HG02970 (cell line): ENCODE measurements around the gene LIMK1.
"Not testable (repeated sequence)": the region's sequence is repeated elsewhere in the genome, so short reads cannot be mapped to it uniquely, and the experiment has no call there.

ENCODE experiments used
- ATAC-seq: cut with Tn5 transposase; IDR thresholded peaks from one replicate; pipeline ENCODE4 v1.9.1; 2021; ENCODE audit warnings: mild to moderate bottlenecking, moderate library complexity, moderate number of reproducible peaks; ENCODE audit not compliant: unreplicated experiment, low FRiP score

Gene LIMK1

DNA sequence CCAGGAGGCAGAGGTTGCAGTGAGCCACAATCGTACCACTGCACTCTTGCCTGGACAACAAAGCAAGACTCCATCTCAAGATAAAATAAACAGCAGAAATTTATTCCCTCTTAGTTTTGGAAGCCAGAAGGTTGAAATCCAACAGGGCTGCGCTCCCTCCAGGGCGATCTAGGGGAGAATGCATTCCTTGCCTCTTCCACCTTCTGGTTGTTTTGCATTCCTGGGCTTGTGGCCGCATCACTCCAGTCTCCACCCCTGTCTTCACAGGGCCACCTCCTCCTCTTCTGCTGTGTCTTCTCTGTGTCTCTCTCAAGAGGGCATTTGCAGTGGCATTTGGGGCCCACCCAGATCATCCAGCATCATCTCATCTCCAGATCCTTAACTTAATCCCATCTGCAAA, 36.2 kb downstream of the LIMK1 start:
- no peak for ATAC-seq

GRCh38 chr7:74121401-74122249, 38.0 kb downstream of the LIMK1 start:
- no peak for ATAC-seq

DNA sequence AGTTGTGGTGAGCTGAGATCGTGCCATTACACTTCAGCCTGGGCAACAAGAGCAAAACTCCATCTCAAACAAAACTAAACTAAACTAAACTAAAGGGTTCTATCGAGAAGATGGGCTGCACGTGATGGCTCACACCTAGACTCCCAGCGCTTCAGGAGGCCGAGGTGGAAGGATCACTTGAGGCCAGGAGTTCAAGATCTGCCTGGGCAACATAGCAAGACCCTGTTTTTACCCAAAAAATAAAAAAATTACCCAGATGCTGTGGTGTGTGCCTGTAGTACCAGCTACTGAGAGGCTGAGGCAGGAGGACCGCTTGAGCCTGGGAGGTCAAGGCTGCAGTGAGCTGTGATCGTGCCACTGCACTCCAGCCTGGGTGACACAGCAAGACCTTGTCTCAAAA, 40.3 kb downstream of the LIMK1 start:
- not testable (repeated sequence) for ATAC-seq

GRCh38 chr7:74126220-74126880, 42.7 kb downstream of the LIMK1 start:
- ATAC-seq = no peak

GRCh38 chr7:74129887-74130286, 46.3 kb downstream of the LIMK1 start:
- no peak for ATAC-seq

DNA sequence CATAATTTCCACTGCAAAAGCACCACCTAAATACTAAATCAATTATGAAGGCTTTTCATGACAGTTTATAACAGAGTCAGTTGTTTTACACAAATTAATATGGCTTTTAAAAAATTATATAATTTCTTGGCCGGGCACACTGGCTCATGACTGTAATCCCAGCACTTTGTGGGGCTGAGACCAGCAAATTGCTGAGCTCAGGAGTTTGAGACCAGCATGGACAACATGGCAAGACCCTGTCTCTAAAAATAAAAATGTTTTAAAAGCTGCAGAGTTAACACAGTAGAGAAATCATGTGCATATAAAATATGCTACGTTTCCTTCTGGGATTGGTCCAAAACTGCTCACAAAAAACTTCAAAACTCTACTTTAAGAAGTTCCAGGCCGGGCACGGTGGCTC, 46.9 kb downstream of the LIMK1 start:
- ATAC-seq = no peak

DNA sequence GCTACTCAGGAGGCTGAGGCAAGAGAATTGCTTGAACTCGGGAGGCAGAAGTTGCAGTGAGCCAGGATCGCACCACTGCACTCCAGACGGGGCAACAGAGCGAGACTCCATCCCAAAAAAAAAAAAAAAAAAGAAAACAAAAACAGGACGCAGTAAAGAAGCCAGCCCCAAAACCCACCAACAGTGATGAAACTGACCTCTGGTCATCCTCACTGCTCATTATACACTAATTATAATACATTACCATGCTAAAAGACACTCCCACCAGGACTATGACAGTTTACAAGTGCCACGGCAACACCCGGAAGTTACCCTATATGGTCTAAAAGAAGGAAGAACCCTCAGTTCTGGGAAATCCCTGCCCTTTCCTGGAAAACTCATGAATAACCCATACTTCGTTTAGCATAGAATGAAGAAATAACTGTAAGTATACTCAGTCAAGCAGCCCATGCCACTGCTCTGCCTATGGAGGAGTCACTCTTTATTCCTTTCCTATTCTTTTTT, 50.6 kb downstream of the LIMK1 start:
- no peak for ATAC-seq

DNA sequence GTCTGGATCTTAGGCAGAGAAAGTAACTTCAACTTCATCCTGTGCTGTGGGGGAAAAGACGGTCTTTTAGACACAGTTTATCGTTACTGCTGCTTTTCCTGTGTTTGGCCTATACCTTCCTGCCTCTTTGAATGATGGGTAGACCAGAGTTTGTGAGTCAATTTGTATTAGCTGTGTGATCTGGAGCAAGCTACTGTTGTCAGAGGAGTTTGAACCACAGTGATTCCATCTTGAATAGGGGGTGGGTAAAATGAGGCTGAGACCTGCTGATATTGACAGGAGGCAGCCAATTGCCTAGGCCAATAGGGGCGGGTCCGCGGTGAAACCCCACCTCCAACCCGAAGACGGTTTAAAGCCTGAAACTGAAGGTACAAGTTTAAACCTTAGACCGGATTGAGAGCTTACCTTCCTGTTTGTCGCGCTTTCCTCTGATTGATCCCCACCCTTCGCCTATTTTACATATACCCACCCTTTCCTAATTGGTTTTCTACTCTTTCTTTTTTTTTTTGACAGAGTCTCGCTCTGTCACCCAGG, 54.8 kb downstream of the LIMK1 start:
- ATAC-seq = no peak

GRCh38 chr7:74138945-74139843, 55.6 kb downstream of the LIMK1 start:
- ATAC-seq = no peak

DNA sequence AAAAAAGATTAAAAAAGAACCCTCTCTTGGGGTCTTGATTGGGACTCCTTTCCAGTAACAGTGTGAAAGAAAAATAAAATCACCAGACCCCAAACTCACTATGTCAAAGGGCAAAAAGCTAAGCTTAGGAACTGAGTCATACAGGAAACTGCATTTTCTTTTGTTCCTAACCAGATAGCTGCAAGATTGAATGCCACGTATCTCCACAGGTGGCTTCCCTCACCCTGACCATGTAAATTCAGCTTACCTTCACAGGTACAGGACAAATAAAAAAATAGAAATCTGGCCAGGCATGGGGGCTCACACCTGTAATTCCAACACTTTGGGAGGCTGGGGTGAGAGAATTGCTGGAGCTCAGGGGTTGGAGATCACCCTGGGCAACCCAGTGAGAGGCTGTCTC, 58.1 kb downstream of the LIMK1 start:
- no peak for ATAC-seq

DNA sequence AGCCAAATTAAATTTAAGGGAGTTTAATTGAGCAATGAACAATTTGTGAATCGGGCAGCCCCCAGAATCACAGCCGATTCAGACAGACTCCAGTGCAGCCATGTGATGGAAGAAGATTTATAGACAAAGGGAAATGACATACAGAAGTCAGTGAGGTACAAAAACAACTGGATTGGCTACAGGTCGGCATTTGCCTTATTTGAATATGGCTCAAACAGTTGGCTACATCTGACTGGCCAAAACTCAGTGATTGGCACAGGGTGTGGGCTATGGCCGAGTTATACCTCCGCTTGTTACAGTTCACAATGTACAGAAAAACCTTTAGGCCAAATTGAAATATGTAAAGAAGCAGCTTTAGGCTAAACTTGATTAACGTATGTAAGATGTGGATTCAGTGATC, 59.8 kb downstream of the LIMK1 start:
- ATAC-seq = no peak

GRCh38 chr7:74148491-74148890, 64.9 kb downstream of the LIMK1 start:
- ATAC-seq = no peak

DNA sequence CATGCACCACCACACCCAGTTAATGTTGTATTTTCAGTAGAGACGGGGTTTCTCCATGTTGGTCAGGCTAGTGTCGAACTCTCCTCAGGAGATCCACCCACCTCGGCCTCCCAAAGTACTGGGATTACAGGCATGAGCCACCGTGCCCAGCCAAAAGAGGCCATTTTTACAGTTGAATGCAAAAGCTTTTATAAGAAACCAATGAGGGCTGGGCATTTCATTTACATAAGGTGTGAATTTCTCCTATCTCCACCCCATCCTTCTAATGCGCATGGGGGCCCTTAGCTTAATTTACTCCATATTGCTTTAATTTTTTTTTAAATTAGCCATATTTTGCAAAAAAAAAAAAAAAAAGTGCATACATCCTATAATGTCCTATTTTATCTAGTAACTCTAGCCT, 65.5 kb downstream of the LIMK1 start:
- ATAC-seq = no peak

- no peak for ATAC-seq
These were observed 66.0 kb downstream of the LIMK1 start for GRCh38 chr7:74149603-74150002.

DNA sequence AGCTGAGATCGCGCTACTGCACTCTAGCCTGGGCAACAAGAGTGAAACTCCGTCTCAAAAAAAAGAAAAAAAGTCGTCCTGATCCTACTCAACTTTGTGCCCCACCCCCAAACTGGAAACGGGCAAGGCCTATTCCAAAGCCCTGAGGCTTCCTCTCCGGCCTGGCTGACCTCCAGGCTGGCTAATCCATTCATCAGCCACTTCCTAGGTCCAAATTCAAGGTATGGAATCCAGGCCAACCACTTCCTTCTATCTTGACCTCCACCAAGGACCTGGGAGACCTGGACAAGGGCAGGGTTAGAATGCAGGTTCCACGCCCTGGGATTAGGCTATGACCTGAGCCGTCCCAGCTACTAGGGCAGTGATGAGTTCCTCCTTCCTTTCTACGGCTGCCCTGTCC, 70.1 kb downstream of the LIMK1 start:
- ATAC-seq = no peak

DNA sequence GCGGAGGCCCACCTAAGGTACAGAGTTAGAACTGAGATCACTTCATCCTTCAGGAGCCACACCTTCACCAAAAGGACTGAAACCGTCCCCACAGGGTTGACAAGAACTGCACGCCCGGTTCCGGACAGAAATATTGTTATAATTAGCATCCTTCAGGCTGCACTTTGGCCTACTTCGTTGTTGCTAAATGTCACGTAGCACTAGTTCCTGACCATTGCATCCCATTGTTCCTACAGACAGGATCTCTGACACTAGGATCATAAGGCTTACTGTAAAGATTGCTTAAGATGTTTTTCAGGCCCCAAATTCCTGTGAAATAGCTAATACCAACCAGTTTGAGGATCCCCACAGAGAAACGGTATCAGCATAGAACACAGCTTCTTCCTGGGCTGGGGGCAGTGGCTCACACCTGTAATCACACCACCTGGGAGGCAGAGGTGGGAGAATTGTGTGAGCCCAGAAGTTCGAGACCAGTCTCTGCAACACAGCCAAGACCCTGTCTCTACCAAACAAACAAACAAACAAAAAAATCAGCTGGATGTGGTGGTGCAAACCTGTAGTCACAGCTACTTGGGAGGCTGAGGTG, 72.3 kb downstream of the LIMK1 start:
- no peak for ATAC-seq

GRCh38 chr7:74157605-74158004, 74.0 kb downstream of the LIMK1 start:
- ATAC-seq = no peak

- no peak for ATAC-seq
These were observed 81.4 kb downstream of the LIMK1 start for GRCh38 chr7:74164985-74165456.

DNA sequence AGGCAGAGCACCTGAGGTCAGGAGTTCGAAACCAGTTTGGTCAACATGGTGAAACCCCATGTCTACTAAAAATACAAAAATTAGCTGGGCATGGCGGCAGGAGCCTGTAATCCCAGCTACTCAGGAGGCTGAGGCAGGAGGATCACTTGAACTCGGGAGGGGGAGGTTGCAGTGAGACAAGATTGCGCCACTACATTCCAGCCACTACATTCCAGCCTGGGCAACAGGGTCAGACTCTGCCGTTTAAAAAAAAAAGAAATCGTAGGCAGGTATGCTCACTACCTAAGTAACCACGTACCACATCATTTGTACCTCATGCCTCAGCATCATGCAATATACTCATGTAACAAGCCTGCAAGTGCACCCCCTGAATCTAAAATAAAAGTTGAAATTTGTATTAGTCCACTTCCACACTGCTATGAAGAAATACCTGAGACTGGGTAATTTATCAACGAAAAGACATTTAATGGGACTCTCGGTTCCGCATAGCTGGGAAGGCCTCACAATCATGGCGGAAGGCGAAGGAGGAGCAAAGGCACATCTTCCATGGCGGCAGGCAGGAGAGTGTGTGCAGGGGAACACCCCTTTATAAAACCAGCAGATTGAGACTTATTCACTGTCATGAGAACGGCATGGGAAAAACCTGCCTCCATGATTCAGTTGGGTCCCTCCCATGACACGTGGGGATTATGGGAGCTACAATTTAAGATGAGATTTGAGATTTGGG, 82.4 kb downstream of the LIMK1 start:
- no peak for ATAC-seq
